GM12878 (cell line): ENCODE data around the gene GAGE13. TPM values are rescaled to one million over a fixed set of nuclear protein-coding genes. Genes with fewer than 3 reads are reported as not detected.

Source experiments
- ATAC-seq: fragments of 200-7000 bp; cut with Tn5 transposase; 3 replicates; pipeline ENCODE4 v1.9.1; 2020; ENCODE audit warnings: mild to moderate bottlenecking, moderate library complexity
- BruUV-seq: library from RNA; stranded (reverse); fragments of 400-500 nt; replicated peaks from 2 replicates; lab custom pipeline; 2021; lab: Mats Ljungman, UMichigan
- CTCF ChIA-PET: fragments of 300-600 bp; sonication (Branson Sonifier 250); formaldehyde crosslinking; extraction: SDS; loops from one replicate; lab custom pipeline; 2021; ENCODE audit warnings: inconsistent platforms; lab: Yijun Ruan, JAX
- POLR2A ChIA-PET: fragments of 350-600 bp; formaldehyde crosslinking; extraction: SDS; loops from one replicate; lab custom pipeline; 2021; ENCODE audit warnings: inconsistent platforms; lab: Charles Lee
- RAD21 ChIA-PET: fragments of 300-600 bp; sonication (Branson Sonifier 250); formaldehyde crosslinking; loops from one replicate; lab custom pipeline; 2023; ENCODE audit warnings: antibody characterized with exemption; ENCODE audit not compliant: unreplicated experiment; lab: Charles Lee
- SMC1A ChIA-PET: fragments of 300-600 bp; sonication (Branson Sonifier 250); formaldehyde crosslinking; loops from one replicate; lab custom pipeline; 2023; ENCODE audit not compliant: unreplicated experiment, uncharacterized antibody; lab: Charles Lee
- DNase-seq: peaks from one replicate; pipeline ENCODE4 v3.0.0-alpha.2; 2011; ENCODE audit warnings: low read depth, low spot score
- FAIRE-seq: peaks from 3 replicates; lab custom pipeline; 2011; peaks lifted over from hg19 to GRCh38; lab: Jason Lieb, UNC
- H2AFZ ChIP-seq: 2 replicates; pipeline ENCODE4 v1.6.0; 2011; ENCODE audit warnings: low read depth, low read length, control low read depth; ENCODE audit not compliant: control insufficient read depth
- H3K27ac ChIP-seq: 2 replicates; pipeline ENCODE4 v1.5.1; 2011; ENCODE audit warnings: control low read depth; ENCODE audit not compliant: control insufficient read depth, insufficient read depth
- H3K27me3 ChIP-seq, 2 experiments: replicated peaks in 1 of 2; 2 replicates each; pipeline versions ENCODE4 v1.6.0 to v1.6.1; 2011; ENCODE audit warnings: low read length in 1 of 2; ENCODE audit not compliant: control insufficient read depth in 2 of 2, insufficient read depth in 2 of 2
- H3K36me3 ChIP-seq, 2 experiments: 2 replicates each; pipeline ENCODE4 v1.5.1; 2011; ENCODE audit warnings: low read length in 1 of 2; ENCODE audit not compliant: control insufficient read depth in 2 of 2, insufficient read depth in 2 of 2
- H3K4me1 ChIP-seq: 2 replicates; pipeline ENCODE4 v1.6.1; 2011; ENCODE audit warnings: mild to moderate bottlenecking, low read length, moderate library complexity, mixed read lengths; ENCODE audit not compliant: control insufficient read depth, insufficient read depth
- H3K4me2 ChIP-seq: 2 replicates; pipeline ENCODE4 v1.6.0; 2011; ENCODE audit warnings: control low read depth; ENCODE audit not compliant: control insufficient read depth, insufficient read depth
- H3K4me3 ChIP-seq: fragments of 200-600 bp; sonication (generic); 2 replicates; pipeline ENCODE4 v1.5.1; 2016
- H3K79me2 ChIP-seq: 2 replicates; pipeline ENCODE4 v1.6.0; 2011; ENCODE audit warnings: low read length; ENCODE audit not compliant: control insufficient read depth, insufficient read depth
- H3K9ac ChIP-seq: 2 replicates; pipeline ENCODE4 v1.8.0; 2011; ENCODE audit warnings: low read length, control low read depth, mixed read lengths; ENCODE audit not compliant: control insufficient read depth, insufficient read depth
- H3K9me3 ChIP-seq: replicated peaks from 3 replicates; pipeline ENCODE4 v1.5.1; 2011; ENCODE audit warnings: mild to moderate bottlenecking, low read length; ENCODE audit not compliant: control insufficient read depth, insufficient read depth
- H4K20me1 ChIP-seq: 2 replicates; pipeline ENCODE4 v1.6.0; 2011; ENCODE audit not compliant: control insufficient read depth, insufficient read depth
- CREM ChIP-seq: IDR thresholded peaks from 2 replicates; pipeline ENCODE4 v1.6.1; 2014; ENCODE audit warnings: antibody characterized with exemption, low read depth
- ESRRA ChIP-seq: IDR thresholded peaks from 2 replicates; pipeline ENCODE4 v1.6.1; 2012; ENCODE audit warnings: mild to moderate bottlenecking, low read length, improper control_type of control experiment
- KDM1A ChIP-seq: fragments of 200-600 bp; sonication (generic); IDR thresholded peaks from 2 replicates; pipeline ENCODE4 v1.6.1; 2016; ENCODE audit warnings: borderline replicate concordance
- MTA2 ChIP-seq: fragments of 450-650 bp; IDR thresholded peaks from 2 replicates; pipeline ENCODE4 v1.6.1; 2016; ENCODE audit warnings: low read depth, mild to moderate bottlenecking, moderate library complexity
- NFXL1 ChIP-seq: fragments of 450-650 bp; IDR thresholded peaks from 2 replicates; pipeline ENCODE4 v1.6.1; 2017; ENCODE audit warnings: antibody characterized with exemption, mild to moderate bottlenecking, borderline replicate concordance
- NFYB ChIP-seq: IDR thresholded peaks from 2 replicates; pipeline ENCODE4 v1.6.1; 2011; ENCODE audit warnings: low read depth, mild to moderate bottlenecking, low read length, improper control_type of control experiment, moderate library complexity; ENCODE audit not compliant: insufficient read depth
- NR2F1 ChIP-seq: fragments of 450-650 bp; conservative IDR thresholded peaks from 2 replicates; pipeline ENCODE4 v1.6.1; 2017; ENCODE audit warnings: mild to moderate bottlenecking
- POLR2AphosphoS2 ChIP-seq: IDR thresholded peaks from 2 replicates; pipeline ENCODE4 v1.6.1; 2011; ENCODE audit warnings: low read depth, mild to moderate bottlenecking, low read length, improper control_type of control experiment, moderate library complexity
- POU2F2 ChIP-seq: IDR thresholded peaks from 3 replicates; pipeline ENCODE4 v1.6.1; 2011; ENCODE audit warnings: low read depth, mild to moderate bottlenecking, low read length, borderline replicate concordance
- RAD21 ChIP-seq: IDR thresholded peaks from 2 replicates; pipeline ENCODE4 v1.6.1; 2011; ENCODE audit warnings: mild to moderate bottlenecking, low read depth, low read length, moderate library complexity; ENCODE audit not compliant: insufficient read depth
- RFX5 ChIP-seq: IDR thresholded peaks from 2 replicates; pipeline ENCODE4 v1.6.1; 2011; ENCODE audit warnings: low read depth, low read length, improper control_type of control experiment
- RUNX3 ChIP-seq: IDR thresholded peaks from 2 replicates; pipeline ENCODE4 v1.6.1; 2012; ENCODE audit warnings: low read length, inconsistent platforms
- SIX5 ChIP-seq: IDR thresholded peaks from 2 replicates; pipeline ENCODE4 v1.6.1; 2011; ENCODE audit warnings: mild to moderate bottlenecking, low read depth, low read length, moderate library complexity; ENCODE audit not compliant: severe bottlenecking
- SREBF2 ChIP-seq: IDR thresholded peaks from 2 replicates; pipeline ENCODE4 v1.6.1; 2012; ENCODE audit warnings: mild to moderate bottlenecking, low read length
- TCF3 ChIP-seq: IDR thresholded peaks from 2 replicates; pipeline ENCODE4 v1.6.1; 2012; ENCODE audit warnings: low read depth, mild to moderate bottlenecking, low read length, borderline replicate concordance; ENCODE audit not compliant: insufficient read depth
- WGBS: methylation state at CpG from one replicate; pipeline ENCODE4 v1.1.6; 2016; ENCODE audit warnings: low lambda C conversion rate; ENCODE audit not compliant: insufficient replicate concordance, insufficient coverage; ENCODE audit errors: missing lambda C conversion rate; 5-methylcytosine and 5-hydroxymethylcytosine counted together
- in situ Hi-C: fragments of 300-500 bp; cut with MboI; formaldehyde crosslinking; loops from 9 replicates; pipeline ENCODE4 v1.14.3; 2018; ENCODE audit warnings: mixed read lengths
- intact Hi-C: fragments of 100-400 bp; cut with micrococcal nuclease; formaldehyde crosslinking; loops from one replicate; pipeline ENCODE4 v1.14.2; 2022; ENCODE audit not compliant: unreplicated experiment
- polyA plus RNA-seq, 11 experiments: library from polyadenylated mRNA; depleted of rRNA in 4 of 11; unstranded in 6 of 11; stranded (reverse) in 5 of 11; fragments of >200 nt; fragmentation: Nextera tagmentation in 4 of 11; fragmentation: Illumina TruSeq in 1 of 11; extraction: Ambion mirVana in 4 of 11; extraction: Trizol in 1 of 11; gene quantifications; 1 replicate in 1 of 11; 2 replicates in 10 of 11; pipeline versions ENCODE4 v1.2.1 to v1.2.3, GENCODE V29; 2011 to 2016; ENCODE audit warnings: inconsistent platforms in 2 of 11, missing spikeins in 2 of 11, low read depth in 1 of 11
- total RNA-seq, 4 experiments: library from RNA; depleted of rRNA in 3 of 4; stranded (reverse); fragments of >200 nt in 3 of 4; fragmentation: Illumina TruSeq in 1 of 4; extraction: Trizol in 1 of 4; gene quantifications; 2 replicates each; pipeline versions ENCODE4 v1.2.1 to v1.2.3, GENCODE V29; 2013 to 2021
- TF ChIP-seq, protein P1 (sequence below): fragments of 450-650 bp; IDR thresholded peaks from 2 replicates; pipeline ENCODE4 v1.6.1; 2016; ENCODE audit warnings: mild to moderate bottlenecking
- TF ChIP-seq, protein P2 (sequence below): fragments of 450-650 bp; IDR thresholded peaks from 2 replicates; pipeline ENCODE4 v1.6.1; 2017; ENCODE audit warnings: mild to moderate bottlenecking, moderate library complexity
- TF ChIP-seq, protein P3 (sequence below): IDR thresholded peaks from 2 replicates; pipeline ENCODE4 v1.6.1; 2011; ENCODE audit warnings: borderline replicate concordance, low read depth, mild to moderate bottlenecking, moderate library complexity, mixed read lengths, low read length; ENCODE audit not compliant: insufficient read depth; ENCODE audit errors: extremely low read length
- TF ChIP-seq, protein P4 (sequence below): IDR thresholded peaks from 2 replicates; pipeline ENCODE4 v1.6.1; 2012; ENCODE audit warnings: low read length, inconsistent platforms

The GAGE13 gene
- total and polyA plus RNA-seq, 10 of the 15 experiments (the other 5 are each of a cell fraction or from before 2014, with no cell fraction given), result not detected

DNA sequence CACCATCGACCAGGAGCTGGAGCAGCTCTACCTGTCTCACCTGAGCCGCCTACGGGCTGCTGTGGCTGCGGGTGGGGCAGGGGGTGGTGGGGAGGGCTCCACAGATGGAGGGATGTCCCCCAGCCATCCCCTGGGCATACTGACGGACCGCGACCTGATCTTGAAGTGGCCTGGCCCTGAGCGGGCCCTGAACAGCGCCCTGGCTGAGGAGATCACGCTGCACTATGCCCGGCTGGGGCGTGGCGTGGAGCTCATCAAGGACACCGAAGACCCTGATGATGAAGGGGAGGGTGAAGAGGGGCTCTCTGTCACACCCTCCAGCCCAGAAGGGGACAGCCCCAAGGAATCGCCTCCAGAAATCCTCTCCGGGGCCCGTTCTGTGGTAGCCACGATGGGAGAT is 45.2 kb upstream of the GAGE13 start:
- ATAC-seq (no peak), DNase-seq (no peak), FAIRE-seq (no peak)
- H3K36me3 ChIP-seq, result no peaks in the 10 kb centered on the region
- intact Hi-C loops (no loop called here), in situ Hi-C loops (no loop called here)
- ChIA-PET POLR2A (no interaction called here), RAD21 (no interaction called here), SMC1A (no interaction called here), CTCF (no interaction called here)
- H3K4me3 ChIP-seq, result no peak overlapping the region
- no TSS peak for BruUV-seq
- H3K9me3 ChIP-seq, result no peaks in the 10 kb centered on the region
- H3K27me3 ChIP-seq, result no peaks in the 10 kb centered on the region
- no peak overlapping the region for H3K4me2 ChIP-seq
- no peaks in the 10 kb centered on the region for H3K79me2 ChIP-seq
- no peaks in the 10 kb centered on the region for H3K4me1 ChIP-seq
- no peaks in the 10 kb centered on the region for H4K20me1 ChIP-seq
- no peak overlapping the region for H3K9ac ChIP-seq
- H3K27ac ChIP-seq, result no peak overlapping the region
- no peak overlapping the region for H2AFZ ChIP-seq
- 80% methylated on average over 14 of the region's 18 CpGs for WGBS
- no peak for TF ChIP-seq POU2F2
- TF ChIP-seq, protein P1, sequence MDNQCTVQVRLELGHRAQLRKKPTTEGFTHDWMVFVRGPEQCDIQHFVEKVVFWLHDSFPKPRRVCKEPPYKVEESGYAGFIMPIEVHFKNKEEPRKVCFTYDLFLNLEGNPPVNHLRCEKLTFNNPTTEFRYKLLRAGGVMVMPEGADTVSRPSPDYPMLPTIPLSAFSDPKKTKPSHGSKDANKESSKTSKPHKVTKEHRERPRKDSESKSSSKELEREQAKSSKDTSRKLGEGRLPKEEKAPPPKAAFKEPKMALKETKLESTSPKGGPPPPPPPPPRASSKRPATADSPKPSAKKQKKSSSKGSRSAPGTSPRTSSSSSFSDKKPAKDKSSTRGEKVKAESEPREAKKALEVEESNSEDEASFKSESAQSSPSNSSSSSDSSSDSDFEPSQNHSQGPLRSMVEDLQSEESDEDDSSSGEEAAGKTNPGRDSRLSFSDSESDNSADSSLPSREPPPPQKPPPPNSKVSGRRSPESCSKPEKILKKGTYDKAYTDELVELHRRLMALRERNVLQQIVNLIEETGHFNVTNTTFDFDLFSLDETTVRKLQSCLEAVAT, result no peak
- TF ChIP-seq NR2F1, result no peak
- no peak for TF ChIP-seq RAD21
- TF ChIP-seq, protein P2, sequence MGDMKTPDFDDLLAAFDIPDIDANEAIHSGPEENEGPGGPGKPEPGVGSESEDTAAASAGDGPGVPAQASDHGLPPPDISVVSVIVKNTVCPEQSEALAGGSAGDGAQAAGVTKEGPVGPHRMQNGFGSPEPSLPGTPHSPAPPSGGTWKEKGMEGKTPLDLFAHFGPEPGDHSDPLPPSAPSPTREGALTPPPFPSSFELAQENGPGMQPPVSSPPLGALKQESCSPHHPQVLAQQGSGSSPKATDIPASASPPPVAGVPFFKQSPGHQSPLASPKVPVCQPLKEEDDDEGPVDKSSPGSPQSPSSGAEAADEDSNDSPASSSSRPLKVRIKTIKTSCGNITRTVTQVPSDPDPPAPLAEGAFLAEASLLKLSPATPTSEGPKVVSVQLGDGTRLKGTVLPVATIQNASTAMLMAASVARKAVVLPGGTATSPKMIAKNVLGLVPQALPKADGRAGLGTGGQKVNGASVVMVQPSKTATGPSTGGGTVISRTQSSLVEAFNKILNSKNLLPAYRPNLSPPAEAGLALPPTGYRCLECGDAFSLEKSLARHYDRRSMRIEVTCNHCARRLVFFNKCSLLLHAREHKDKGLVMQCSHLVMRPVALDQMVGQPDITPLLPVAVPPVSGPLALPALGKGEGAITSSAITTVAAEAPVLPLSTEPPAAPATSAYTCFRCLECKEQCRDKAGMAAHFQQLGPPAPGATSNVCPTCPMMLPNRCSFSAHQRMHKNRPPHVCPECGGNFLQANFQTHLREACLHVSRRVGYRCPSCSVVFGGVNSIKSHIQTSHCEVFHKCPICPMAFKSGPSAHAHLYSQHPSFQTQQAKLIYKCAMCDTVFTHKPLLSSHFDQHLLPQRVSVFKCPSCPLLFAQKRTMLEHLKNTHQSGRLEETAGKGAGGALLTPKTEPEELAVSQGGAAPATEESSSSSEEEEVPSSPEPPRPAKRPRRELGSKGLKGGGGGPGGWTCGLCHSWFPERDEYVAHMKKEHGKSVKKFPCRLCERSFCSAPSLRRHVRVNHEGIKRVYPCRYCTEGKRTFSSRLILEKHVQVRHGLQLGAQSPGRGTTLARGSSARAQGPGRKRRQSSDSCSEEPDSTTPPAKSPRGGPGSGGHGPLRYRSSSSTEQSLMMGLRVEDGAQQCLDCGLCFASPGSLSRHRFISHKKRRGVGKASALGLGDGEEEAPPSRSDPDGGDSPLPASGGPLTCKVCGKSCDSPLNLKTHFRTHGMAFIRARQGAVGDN, result no peak
- TF ChIP-seq, protein P3, sequence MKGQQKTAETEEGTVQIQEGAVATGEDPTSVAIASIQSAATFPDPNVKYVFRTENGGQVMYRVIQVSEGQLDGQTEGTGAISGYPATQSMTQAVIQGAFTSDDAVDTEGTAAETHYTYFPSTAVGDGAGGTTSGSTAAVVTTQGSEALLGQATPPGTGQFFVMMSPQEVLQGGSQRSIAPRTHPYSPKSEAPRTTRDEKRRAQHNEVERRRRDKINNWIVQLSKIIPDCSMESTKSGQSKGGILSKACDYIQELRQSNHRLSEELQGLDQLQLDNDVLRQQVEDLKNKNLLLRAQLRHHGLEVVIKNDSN, result no peak
- TF ChIP-seq, protein P4, sequence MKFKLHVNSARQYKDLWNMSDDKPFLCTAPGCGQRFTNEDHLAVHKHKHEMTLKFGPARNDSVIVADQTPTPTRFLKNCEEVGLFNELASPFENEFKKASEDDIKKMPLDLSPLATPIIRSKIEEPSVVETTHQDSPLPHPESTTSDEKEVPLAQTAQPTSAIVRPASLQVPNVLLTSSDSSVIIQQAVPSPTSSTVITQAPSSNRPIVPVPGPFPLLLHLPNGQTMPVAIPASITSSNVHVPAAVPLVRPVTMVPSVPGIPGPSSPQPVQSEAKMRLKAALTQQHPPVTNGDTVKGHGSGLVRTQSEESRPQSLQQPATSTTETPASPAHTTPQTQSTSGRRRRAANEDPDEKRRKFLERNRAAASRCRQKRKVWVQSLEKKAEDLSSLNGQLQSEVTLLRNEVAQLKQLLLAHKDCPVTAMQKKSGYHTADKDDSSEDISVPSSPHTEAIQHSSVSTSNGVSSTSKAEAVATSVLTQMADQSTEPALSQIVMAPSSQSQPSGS, result no peak
- TF ChIP-seq MTA2, result no peak
- no peak for TF ChIP-seq KDM1A
- no peak for TF ChIP-seq SIX5
- no peak for TF ChIP-seq NFXL1
- TF ChIP-seq ESRRA, result no peak
- no peak for TF ChIP-seq CREM
- no peak for TF ChIP-seq TCF3
- no peak for TF ChIP-seq POLR2AphosphoS2
- no peak for TF ChIP-seq RUNX3
- TF ChIP-seq NFYB, result no peak
- no peak for TF ChIP-seq SREBF2
- no peak for TF ChIP-seq RFX5
